ENCODE measurements around the gene TNFRSF19. TPM values are rescaled to one million over a fixed set of nuclear protein-coding genes. Genes with fewer than 3 reads are reported as not detected.

TNFRSF19 gene
- total RNA-seq, 1 experiment from 2014 or later, result 0.24 TPM

DNA sequence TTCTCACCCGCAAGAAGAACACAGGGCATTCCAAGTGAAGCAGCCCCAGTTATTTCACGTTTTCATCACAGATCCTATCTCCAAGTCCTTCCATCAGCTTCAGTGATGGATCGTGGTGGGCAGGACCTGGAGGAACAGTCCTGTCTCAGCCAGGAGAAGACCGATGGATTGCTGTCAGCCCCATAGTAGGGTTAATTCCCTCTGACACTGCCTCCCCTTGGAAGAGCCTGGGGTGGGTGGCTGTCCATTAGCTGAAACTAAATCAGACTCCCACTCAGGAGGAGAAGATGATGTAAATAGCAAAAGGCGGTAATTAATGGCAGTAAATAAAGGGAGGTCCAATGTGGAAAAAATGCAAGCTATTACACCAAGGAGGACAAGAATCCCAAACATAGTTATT lies 131.0 kb downstream of the TNFRSF19 start:
- no peak overlapping the region for H3K4me2 ChIP-seq
- no peak for DNase-seq
- H3K9me3 ChIP-seq (ENCODE audit: insufficient read depth, low read depth), result no peaks in the 10 kb centered on the region
- no peak overlapping the region for H3K27ac ChIP-seq
- H4K20me1 ChIP-seq (ENCODE audit: insufficient read depth), result no peaks in the 10 kb centered on the region
- H3K27me3 ChIP-seq (ENCODE audit: insufficient read depth, low read depth), result peaks cover 22% of the 10 kb centered on the region
- H3K9me2 ChIP-seq (ENCODE audit: insufficient read depth), result no peaks in the 10 kb centered on the region
- CTCF ChIA-PET, result no interaction called here
- no peaks in the 10 kb centered on the region for H3K4me1 ChIP-seq (replicated peaks; ENCODE audit: insufficient read depth)
- H3F3A ChIP-seq (ENCODE audit: insufficient read depth, low read depth), result no peaks in the 10 kb centered on the region
- BruUV-seq (replicated peaks), result no TSS peak
- TF ChIP-seq, protein P1, sequence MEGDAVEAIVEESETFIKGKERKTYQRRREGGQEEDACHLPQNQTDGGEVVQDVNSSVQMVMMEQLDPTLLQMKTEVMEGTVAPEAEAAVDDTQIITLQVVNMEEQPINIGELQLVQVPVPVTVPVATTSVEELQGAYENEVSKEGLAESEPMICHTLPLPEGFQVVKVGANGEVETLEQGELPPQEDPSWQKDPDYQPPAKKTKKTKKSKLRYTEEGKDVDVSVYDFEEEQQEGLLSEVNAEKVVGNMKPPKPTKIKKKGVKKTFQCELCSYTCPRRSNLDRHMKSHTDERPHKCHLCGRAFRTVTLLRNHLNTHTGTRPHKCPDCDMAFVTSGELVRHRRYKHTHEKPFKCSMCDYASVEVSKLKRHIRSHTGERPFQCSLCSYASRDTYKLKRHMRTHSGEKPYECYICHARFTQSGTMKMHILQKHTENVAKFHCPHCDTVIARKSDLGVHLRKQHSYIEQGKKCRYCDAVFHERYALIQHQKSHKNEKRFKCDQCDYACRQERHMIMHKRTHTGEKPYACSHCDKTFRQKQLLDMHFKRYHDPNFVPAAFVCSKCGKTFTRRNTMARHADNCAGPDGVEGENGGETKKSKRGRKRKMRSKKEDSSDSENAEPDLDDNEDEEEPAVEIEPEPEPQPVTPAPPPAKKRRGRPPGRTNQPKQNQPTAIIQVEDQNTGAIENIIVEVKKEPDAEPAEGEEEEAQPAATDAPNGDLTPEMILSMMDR (conservative IDR thresholded peaks at IDR 0.05), result no peak
- TF ChIP-seq EZH2 (IDR thresholded peaks at IDR 0.05; ENCODE audit: low read depth), result no peak
- POLR2A ChIA-PET (ENCODE audit: unreplicated experiment), result no interaction called here
- H2AFZ ChIP-seq, result no peak overlapping the region
- intact Hi-C loops (cut with micrococcal nuclease; ENCODE audit: unreplicated experiment), result no loop called here
- no peaks in the 10 kb centered on the region for H3K79me2 ChIP-seq (ENCODE audit: low read depth)
- H3K4me3 ChIP-seq, result no peak overlapping the region
- no peaks in the 10 kb centered on the region for H3K36me3 ChIP-seq (ENCODE audit: low read depth)

DNA sequence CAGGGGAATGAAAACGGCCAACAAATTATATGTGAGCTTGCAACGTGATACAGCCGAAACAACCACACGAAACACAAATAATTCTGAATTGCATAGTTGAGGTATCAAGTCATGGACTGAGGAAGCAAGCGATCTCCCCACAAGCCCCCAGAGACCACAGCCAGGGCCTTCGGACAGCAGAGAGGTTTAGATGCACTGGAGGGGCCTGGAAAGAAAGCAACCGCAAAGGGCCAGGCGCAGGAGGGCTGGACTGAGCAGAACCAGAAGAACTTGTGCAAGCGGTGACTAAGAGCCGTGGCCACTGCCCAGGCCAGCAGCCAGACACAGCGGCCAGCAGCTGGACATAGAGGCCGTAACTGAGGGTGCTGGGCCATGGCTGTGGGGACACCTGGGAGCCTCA lies 131.4 kb downstream of the TNFRSF19 start:
- no peak for TF ChIP-seq EZH2 (IDR thresholded peaks at IDR 0.05; ENCODE audit: low read depth)
- TF ChIP-seq, protein P1 (conservative IDR thresholded peaks at IDR 0.05), result no peak
- POLR2A ChIA-PET (ENCODE audit: unreplicated experiment), result no interaction called here
- Histone ChIP-seq H3K36me3 (ENCODE audit: low read depth) (no peaks in the 10 kb centered on the region), H3K4me2 (no peak overlapping the region), H3K9me2 (ENCODE audit: insufficient read depth) (no peaks in the 10 kb centered on the region), H3K4me1 (replicated peaks; ENCODE audit: insufficient read depth) (no peaks in the 10 kb centered on the region), H3K4me3 (no peak overlapping the region), H3K79me2 (ENCODE audit: low read depth) (no peaks in the 10 kb centered on the region), H3K9me3 (ENCODE audit: insufficient read depth, low read depth) (no peaks in the 10 kb centered on the region), H3K27me3 (ENCODE audit: insufficient read depth, low read depth) (peaks cover 22% of the 10 kb centered on the region), H3K27ac (no peak overlapping the region), H2AFZ (no peak overlapping the region), H4K20me1 (ENCODE audit: insufficient read depth) (no peaks in the 10 kb centered on the region), H3F3A (ENCODE audit: insufficient read depth, low read depth) (no peaks in the 10 kb centered on the region)
- BruUV-seq (replicated peaks), result no TSS peak
- intact Hi-C loops (cut with micrococcal nuclease; ENCODE audit: unreplicated experiment), result no loop called here
- CTCF ChIA-PET, result no interaction called here
- DNase-seq, result no peak

DNA sequence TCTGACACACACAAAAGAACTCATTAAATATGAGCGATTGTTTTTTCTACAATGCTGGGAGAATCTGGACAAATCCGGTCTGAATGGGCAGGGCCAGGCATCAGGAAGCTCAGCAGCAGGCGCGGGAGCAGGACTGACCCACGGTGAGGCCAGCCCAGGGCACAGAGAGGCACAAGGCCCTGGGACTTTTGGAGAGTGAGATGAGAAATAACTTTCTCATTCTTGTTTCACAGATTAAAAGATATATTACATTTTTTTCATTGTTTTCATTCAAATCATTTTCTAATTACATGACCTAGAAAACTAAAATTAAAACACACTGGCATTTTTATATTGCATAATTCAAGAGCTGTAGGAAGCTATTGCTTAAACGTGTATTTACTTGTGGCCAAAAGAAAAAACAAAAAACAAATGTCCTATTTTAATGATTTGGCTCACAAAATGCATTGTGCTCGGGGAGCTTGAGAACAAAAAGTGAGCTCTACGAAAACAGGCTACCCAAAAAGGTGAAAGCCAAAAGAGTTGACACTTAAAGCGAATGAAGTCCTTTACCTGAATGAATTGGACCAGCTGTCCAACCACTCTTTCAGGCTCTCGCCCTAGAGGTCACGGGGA lies 133.1 kb downstream of the TNFRSF19 start:
- H2AFZ ChIP-seq, result no peak overlapping the region
- no peak for DNase-seq
- no peak overlapping the region for H3K4me2 ChIP-seq
- H3K9me2 ChIP-seq (ENCODE audit: insufficient read depth), result no peaks in the 10 kb centered on the region
- H3F3A ChIP-seq (ENCODE audit: insufficient read depth, low read depth), result no peaks in the 10 kb centered on the region
- no peak overlapping the region for H3K4me3 ChIP-seq
- no peak overlapping the region for H3K27ac ChIP-seq
- TF ChIP-seq, protein P1 (conservative IDR thresholded peaks at IDR 0.05), result no peak
- ChIA-PET CTCF (no interaction called here), POLR2A (ENCODE audit: unreplicated experiment) (no interaction called here)
- no peaks in the 10 kb centered on the region for H4K20me1 ChIP-seq (ENCODE audit: insufficient read depth)
- no peaks in the 10 kb centered on the region for H3K36me3 ChIP-seq (ENCODE audit: low read depth)
- no TSS peak for BruUV-seq (replicated peaks)
- no peaks in the 10 kb centered on the region for H3K4me1 ChIP-seq (replicated peaks; ENCODE audit: insufficient read depth)
- H3K27me3 ChIP-seq (ENCODE audit: insufficient read depth, low read depth), result peaks cover 22% of the 10 kb centered on the region
- intact Hi-C loops (cut with micrococcal nuclease; ENCODE audit: unreplicated experiment), result no loop called here
- no peaks in the 10 kb centered on the region for H3K79me2 ChIP-seq (ENCODE audit: low read depth)
- H3K9me3 ChIP-seq (ENCODE audit: insufficient read depth, low read depth), result no peaks in the 10 kb centered on the region

Data from PC-9 (cell line).